Activated CD4-positive, alpha-beta T cell treated with anti-CD3 and anti-CD28 coated beads, Interleukin-2, Interleukin-6, amounts not matched to agents 100 ng/mL and 50 ng/mL, durations not matched to agents 16 hours and 8 hours (primary cell): Measurements from ENCODE around the gene COL15A1.
A peak's percentile ranks its signal among the peaks of the same experiment; 100 is the strongest.

ENCODE experiments used
- DNase-seq: peaks from one replicate; pipeline ENCODE4 v3.0.0-alpha.2; 2020

The COL15A1 gene

DNA sequence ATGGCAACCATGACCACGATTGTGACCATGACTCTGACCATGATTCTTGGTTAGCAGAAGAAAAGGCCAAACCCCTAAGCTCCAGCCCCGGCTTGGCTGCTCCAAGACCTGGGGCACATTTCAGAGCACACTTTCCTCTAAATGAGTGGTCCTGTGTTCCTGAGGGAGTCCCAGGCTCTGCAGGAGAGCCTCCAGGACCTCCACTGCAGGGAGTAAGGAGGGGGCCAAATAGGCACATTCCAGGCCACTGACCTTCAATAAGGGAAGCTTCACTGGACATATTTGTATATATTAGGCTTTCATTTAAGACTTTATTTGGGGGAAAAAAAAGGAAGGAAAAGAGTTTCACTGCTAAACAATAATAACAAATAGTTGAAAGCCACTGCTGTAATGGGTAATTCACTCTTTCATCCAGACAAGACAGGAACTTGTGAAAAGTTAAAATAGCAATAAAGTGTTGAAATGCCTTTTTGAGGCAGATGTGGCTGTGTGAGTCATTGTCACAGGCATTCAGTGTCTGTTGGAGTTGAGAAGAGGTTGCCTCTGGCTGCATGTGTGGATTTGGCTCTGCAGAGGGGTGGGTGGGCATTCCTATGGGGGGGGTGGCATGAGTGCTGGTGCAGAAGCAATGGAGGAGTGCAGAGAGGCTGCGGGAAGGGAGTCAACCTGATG lies 97.3 kb downstream of the COL15A1 start:
- no peak for DNase-seq

DNA sequence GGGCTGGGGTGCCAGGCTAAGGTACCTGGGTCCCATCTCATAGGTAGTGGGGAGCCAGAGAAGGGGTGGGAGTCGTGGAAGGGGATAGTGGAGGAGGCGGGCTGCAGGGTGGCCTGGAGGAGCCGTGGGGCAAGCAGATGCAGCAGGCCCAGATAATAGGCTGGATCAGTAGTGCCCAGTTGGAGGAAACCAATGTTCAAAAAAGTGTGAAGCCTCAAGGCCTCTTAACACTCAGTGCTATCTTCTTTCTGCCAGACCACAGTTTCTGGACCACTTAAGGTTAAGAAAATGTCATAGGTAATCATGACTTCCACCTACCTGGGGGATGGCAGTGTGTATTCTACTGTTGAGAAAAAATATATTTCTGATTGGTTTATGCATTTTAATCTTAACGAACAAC lies 97.9 kb downstream of the COL15A1 start:
- DNase-seq: no peak

- no peak for DNase-seq
Observed at GRCh38 chr9:99042620-99043019, 98.9 kb downstream of the COL15A1 start.

DNA sequence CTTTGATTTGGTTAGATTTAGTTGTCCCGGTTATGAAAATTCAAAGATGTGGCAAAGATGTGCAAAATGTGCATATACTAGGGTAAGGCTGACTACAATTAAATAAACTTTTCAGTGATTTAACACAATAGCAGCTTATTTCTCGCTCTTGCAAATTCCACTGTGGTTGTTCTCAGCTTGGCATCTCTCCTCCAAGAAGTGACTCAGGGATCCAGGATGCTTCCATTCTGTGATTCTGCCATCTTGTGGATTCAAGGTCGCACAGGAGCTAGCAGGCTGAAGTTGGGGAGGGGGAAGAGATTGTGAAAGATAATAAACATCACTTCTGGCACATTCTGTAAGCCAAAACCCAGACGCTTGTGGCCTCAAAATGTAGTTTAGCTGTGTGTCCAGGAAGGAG lies 101.1 kb downstream of the COL15A1 start:
- DNase-seq: peak; percentile 9

GRCh38 chr9:99046068-99046467 lies 102.4 kb downstream of the COL15A1 start:
- no peak for DNase-seq

DNA sequence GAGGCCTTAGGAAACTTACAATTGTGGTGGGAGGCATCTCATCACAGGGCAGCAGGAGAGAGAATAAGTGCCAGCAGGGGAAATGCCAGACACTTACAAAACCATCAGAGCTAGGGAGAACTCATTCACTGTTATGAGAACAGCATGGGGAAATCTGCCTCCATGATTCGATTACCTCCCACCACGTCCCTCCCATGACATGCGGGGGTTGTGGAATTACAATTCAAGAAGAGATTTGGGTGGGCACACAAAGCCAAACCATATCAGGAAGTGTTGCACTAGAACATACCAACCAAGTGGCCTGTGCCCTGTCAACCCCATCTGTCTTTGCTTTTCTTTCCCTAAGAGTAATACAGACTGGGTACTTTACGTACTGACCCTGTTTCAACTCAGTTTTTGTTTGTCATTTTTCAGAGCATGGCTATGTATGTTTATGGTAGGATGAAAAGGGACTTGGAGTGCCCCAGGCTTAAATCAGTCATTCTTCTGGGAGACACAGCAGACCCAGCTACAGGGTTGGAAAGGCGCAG lies 102.9 kb downstream of the COL15A1 start:
- DNase-seq: no peak

GRCh38 chr9:99049228-99049627 lies 105.5 kb downstream of the COL15A1 start:
- DNase-seq: no peak

DNA sequence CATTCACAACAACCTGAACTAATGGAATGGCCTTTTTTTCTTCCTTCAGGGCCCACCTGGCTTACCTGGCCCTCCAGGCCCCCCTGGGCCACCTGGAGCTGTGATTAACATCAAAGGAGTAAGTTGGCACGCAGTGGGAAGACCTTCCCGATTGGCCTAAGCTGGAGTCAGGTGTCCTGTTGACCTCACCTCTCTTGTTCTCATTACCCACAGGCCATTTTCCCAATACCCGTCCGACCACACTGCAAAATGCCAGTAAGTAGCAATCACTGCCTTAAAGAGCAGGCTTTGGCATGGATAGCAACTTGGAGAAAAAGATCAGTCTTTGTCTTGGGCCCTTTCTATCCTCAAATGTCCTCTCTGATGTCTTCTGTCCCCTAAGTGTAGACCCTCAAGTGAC lies 105.9 kb downstream of the COL15A1 start:
- no peak for DNase-seq

DNA sequence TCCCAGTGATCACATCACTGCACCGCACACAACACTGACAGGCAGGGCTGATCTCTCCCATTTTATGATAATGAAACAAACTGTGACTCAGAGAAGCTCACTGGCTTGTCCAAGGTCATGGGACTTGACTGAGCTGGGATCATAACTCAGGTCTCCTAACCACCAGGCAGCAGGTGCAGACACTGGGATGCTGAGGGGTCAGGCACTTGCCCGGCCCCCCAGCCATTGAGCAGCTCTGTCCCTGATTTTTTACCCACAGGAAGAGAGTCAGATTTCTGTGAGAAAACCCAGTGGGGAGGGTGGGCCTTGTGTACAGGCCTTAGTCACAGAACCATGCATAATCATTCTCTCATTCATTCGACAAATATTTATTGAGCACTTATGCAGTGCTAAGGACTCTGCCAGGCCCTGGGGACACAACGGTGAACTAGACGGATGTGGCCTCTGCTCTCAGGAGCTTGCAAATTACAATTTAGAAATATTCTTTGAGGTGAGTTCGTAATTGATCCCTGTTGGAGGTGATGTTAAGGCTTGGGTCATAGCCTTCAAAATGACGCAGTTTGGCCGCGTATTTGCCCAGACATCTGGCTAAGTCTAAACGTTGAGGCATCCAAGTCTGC lies 106.7 kb downstream of the COL15A1 start:
- no peak for DNase-seq

DNA sequence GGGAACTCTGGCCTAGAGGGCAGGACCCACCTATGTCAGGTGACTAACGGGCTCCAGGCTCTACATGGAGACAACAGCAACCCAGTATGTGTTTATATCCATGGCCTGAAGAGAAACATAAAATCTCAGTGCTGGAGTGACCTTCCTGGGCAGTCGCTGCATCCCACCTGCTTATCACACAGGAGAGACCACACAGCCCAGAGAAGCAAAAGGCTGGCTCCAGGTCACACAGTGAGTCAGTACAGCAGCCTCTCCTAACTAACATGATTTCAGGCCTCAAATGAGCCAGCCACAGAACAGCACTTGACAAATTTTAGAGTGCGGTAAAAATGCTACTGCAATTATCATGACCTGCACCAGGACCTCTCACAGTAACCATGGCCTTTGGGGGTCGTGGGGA lies 107.2 kb downstream of the COL15A1 start:
- DNase-seq: no peak

- DNase-seq: no peak
Observed at GRCh38 chr9:99051406-99051805, 107.7 kb downstream of the COL15A1 start.

- DNase-seq: no peak
Observed at GRCh38 chr9:99051851-99052250, 108.1 kb downstream of the COL15A1 start.

- no peak for DNase-seq
Observed at GRCh38 chr9:99052815-99053715, 109.4 kb downstream of the COL15A1 start.

- DNase-seq: no peak
Observed at GRCh38 chr9:99054581-99054980, 110.9 kb downstream of the COL15A1 start.

- no peak for DNase-seq
Observed at GRCh38 chr9:99055384-99055783, 111.7 kb downstream of the COL15A1 start.

GRCh38 chr9:99056186-99056585 lies 112.5 kb downstream of the COL15A1 start:
- no peak for DNase-seq

GRCh38 chr9:99056886-99057664 lies 113.4 kb downstream of the COL15A1 start:
- DNase-seq: peak; percentile 80

GRCh38 chr9:99057665-99058625 lies 114.2 kb downstream of the COL15A1 start:
- peak; percentile 88 for DNase-seq

DNA sequence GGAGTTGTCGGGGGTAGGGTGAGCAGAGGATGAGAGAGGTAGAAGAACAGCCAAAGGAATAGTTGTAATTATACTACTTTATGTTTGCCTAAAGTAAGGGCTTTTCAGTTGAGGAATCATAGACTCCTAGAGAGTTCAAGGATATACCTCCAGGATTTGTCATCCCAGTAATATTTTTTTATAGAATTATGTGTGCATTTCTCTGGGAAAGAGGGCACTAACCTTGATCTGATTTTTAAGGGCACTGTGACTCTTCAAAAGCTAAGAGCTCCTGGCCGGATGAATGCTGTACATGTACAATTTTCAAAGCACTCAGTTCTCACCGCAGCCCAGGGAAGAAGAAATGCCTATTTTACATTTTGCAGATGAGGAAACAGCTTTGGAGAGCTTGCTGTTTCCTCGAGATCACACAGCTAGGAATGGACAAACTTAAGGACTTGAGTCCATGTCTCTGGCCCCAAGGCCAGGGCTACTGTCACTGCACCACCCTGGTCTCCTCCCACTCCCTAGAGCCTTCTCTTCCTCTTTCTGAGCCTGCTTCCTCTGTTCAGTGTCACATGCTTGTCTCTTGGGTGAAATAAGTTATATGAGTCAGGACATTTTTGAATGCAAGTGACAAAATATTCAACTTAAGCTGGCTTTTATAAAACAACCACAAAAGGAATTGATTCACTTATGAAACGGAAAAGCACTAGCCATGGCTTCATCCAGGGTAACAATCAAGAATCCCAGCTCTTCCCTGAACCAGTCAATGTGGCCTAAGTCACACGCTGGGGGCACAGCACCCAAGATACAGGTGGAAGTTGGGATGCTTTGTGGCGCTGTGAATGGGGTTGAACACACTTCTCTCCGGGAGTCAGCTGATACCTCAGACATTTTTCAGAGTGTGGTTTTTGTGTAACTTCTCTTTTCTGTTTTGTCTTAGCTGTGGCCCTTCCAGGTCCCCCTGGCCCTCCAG lies 115.5 kb downstream of the COL15A1 start:
- DNase-seq: peak; percentile 66

- DNase-seq: no peak
Observed at GRCh38 chr9:99060621-99061020, 116.9 kb downstream of the COL15A1 start.
